Measurements from ENCODE around the gene KEAP1. TPM values are rescaled to one million over a fixed set of nuclear protein-coding genes. Genes with fewer than 3 reads are reported as not detected.

KEAP1 gene
- total and polyA plus RNA-seq, 9 of the 15 experiments (the other 6 are each of a cell fraction or from before 2014, with no cell fraction given), result 2.1 to 95.6 (median 64.3) TPM

DNA sequence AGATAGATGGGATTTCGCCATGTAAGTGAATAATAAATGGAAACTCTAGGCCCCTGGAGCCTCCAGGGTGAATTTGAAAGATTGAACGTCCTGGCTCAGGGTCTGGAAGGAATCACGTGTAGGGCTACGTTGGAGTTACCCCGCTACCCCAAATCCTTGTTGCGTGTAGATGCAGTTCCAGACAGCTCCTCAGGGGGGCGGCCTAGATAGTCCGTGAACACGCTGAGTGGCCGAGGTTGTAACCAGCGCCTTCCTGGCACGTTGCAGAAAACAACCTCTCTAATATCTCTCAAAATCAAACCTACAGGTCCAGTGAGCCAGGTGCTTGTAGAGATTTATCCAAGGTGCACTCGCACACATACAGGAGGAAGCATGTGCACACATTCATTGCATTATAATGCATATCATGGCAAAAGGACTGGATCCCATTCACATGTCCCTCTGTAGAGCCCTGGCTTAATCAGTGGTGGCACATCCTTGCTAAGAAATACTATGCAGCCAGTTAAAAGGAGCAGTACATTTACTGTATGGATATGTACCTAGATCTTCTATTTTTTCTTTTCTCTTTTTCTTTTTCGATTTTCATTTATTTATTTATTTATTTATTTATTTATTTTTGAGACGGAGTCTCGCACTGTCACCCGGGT lies 2.5 kb upstream of the KEAP1 start (continued):
- TF ChIP-seq SMAD1 (IDR thresholded peaks at IDR 0.05; ENCODE audit: low read depth, low read length, partially characterized antibody) (no peak), KDM1A (IDR thresholded peaks at IDR 0.05) (peak; percentile 19 to 33; a peak in 1 of 4 replicates), NFIX (CRISPR knock-in tag; IDR thresholded peaks at IDR 0.05; ENCODE audit: low read depth) (no peak), SRSF9 (IDR thresholded peaks at IDR 0.05; ENCODE audit: borderline replicate concordance, low read depth, low read length) (no peak), ELK1 (CRISPR knock-in tag; IDR thresholded peaks at IDR 0.05) (no peak), EP400 (IDR thresholded peaks at IDR 0.05) (peak; percentile 43), ZNF217 (CRISPR knock-in tag; IDR thresholded peaks at IDR 0.05) (no peak), MAFG (tag; conservative IDR thresholded peaks at IDR 0.05) (no peak), CREB3 (tag; conservative IDR thresholded peaks at IDR 0.05; ENCODE audit: low read depth) (no peak), ETV5 (CRISPR knock-in tag; IDR thresholded peaks at IDR 0.05; ENCODE audit: low read depth) (no peak), USF1 (CRISPR knock-in tag; IDR thresholded peaks at IDR 0.05) (peak; percentile 73), XRCC5 (IDR thresholded peaks at IDR 0.05; ENCODE audit: low read depth, low read length) (0 out of 2 replicates have a peak, but pooled peaks have one; percentile 64), ZSCAN32 (CRISPR knock-in tag; IDR thresholded peaks at IDR 0.05) (no peak)
- TF ChIP-seq, protein P1, sequence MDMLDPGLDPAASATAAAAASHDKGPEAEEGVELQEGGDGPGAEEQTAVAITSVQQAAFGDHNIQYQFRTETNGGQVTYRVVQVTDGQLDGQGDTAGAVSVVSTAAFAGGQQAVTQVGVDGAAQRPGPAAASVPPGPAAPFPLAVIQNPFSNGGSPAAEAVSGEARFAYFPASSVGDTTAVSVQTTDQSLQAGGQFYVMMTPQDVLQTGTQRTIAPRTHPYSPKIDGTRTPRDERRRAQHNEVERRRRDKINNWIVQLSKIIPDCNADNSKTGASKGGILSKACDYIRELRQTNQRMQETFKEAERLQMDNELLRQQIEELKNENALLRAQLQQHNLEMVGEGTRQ (CRISPR knock-in tag; IDR thresholded peaks at IDR 0.05), result peak; percentile 61
- TF ChIP-seq, protein P2, sequence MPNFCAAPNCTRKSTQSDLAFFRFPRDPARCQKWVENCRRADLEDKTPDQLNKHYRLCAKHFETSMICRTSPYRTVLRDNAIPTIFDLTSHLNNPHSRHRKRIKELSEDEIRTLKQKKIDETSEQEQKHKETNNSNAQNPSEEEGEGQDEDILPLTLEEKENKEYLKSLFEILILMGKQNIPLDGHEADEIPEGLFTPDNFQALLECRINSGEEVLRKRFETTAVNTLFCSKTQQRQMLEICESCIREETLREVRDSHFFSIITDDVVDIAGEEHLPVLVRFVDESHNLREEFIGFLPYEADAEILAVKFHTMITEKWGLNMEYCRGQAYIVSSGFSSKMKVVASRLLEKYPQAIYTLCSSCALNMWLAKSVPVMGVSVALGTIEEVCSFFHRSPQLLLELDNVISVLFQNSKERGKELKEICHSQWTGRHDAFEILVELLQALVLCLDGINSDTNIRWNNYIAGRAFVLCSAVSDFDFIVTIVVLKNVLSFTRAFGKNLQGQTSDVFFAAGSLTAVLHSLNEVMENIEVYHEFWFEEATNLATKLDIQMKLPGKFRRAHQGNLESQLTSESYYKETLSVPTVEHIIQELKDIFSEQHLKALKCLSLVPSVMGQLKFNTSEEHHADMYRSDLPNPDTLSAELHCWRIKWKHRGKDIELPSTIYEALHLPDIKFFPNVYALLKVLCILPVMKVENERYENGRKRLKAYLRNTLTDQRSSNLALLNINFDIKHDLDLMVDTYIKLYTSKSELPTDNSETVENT (CRISPR knock-in tag; IDR thresholded peaks at IDR 0.05), result no peak
- TF ChIP-seq, protein P3, sequence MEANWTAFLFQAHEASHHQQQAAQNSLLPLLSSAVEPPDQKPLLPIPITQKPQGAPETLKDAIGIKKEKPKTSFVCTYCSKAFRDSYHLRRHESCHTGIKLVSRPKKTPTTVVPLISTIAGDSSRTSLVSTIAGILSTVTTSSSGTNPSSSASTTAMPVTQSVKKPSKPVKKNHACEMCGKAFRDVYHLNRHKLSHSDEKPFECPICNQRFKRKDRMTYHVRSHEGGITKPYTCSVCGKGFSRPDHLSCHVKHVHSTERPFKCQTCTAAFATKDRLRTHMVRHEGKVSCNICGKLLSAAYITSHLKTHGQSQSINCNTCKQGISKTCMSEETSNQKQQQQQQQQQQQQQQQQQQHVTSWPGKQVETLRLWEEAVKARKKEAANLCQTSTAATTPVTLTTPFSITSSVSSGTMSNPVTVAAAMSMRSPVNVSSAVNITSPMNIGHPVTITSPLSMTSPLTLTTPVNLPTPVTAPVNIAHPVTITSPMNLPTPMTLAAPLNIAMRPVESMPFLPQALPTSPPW (CRISPR knock-in tag; IDR thresholded peaks at IDR 0.05), result no peak

Data from K562 (cell line).